Activated T-helper 2 cell treated with anti-CD3 and anti-CD28 coated beads, Interferon-gamma antibody, Interleukin-2, Interleukin-4, amounts not matched to agents 10 μg/mL and 5 μg/mL and 100 μg/mL, durations not matched to agents 14 hours and 24 hours and 36 hours (primary cell): ENCODE measurements around the gene NUMB. TPM values are rescaled to one million over a fixed set of nuclear protein-coding genes. Genes with fewer than 3 reads are reported as not detected.

ENCODE experiments used
- DNase-seq: peaks from one replicate; pipeline ENCODE4 v3.0.0; 2021; ENCODE audit warnings: low spot score
- H3K27ac Mint-ChIP-seq: one replicate; pipeline ENCODE4 v1.8.0; 2021; ENCODE audit warnings: mixed read lengths
- H3K27me3 Mint-ChIP-seq: one replicate; pipeline ENCODE4 v1.8.0; 2021; ENCODE audit warnings: low read depth, mixed read lengths
- H3K36me3 Mint-ChIP-seq: one replicate; pipeline ENCODE4 v1.8.0; 2021; ENCODE audit warnings: low read depth, mixed read lengths
- H3K4me1 Mint-ChIP-seq: one replicate; pipeline ENCODE4 v1.8.0; 2021; ENCODE audit warnings: low read depth, mixed read lengths
- H3K4me3 Mint-ChIP-seq: one replicate; pipeline ENCODE4 v1.8.0; 2021; ENCODE audit warnings: low read depth, mild to moderate bottlenecking, moderate library complexity, mixed read lengths
- H3K9me3 Mint-ChIP-seq: one replicate; pipeline ENCODE4 v1.8.0; 2021; ENCODE audit warnings: mixed read lengths
- intact Hi-C: fragments of 100-400 bp; cut with micrococcal nuclease; formaldehyde crosslinking; loops from one replicate; pipeline ENCODE4 v1.15.1; 2023
- total RNA-seq: library from RNA; stranded (reverse); gene quantifications from 2 replicates; pipeline ENCODE4 v1.2.3, GENCODE V29; 2022

NUMB gene
- total RNA-seq, 1 donor from 2014 or later = 52.4 TPM

GRCh38 chr14:73255005-73255400, 203.3 kb downstream of the NUMB start:
- no peak overlapping the region for H3K27ac Mint-ChIP-seq
- intact Hi-C loops = no loop called here
- H3K27me3 Mint-ChIP-seq = no peaks in the 10 kb centered on the region
- no peak overlapping the region for H3K4me3 Mint-ChIP-seq
- H3K36me3 Mint-ChIP-seq = no peaks in the 10 kb centered on the region
- no peak for DNase-seq
- peaks cover 4% of the 10 kb centered on the region for H3K4me1 Mint-ChIP-seq
- H3K9me3 Mint-ChIP-seq = no peaks in the 10 kb centered on the region

GRCh38 chr14:73254247-73255004, 203.9 kb downstream of the NUMB start:
- no peak overlapping the region for H3K27ac Mint-ChIP-seq
- no peaks in the 10 kb centered on the region for H3K9me3 Mint-ChIP-seq
- no peak for DNase-seq
- peaks cover 4% of the 10 kb centered on the region for H3K4me1 Mint-ChIP-seq
- no peak overlapping the region for H3K4me3 Mint-ChIP-seq
- H3K27me3 Mint-ChIP-seq = no peaks in the 10 kb centered on the region
- intact Hi-C loops = no loop called here
- H3K36me3 Mint-ChIP-seq = no peaks in the 10 kb centered on the region

- Mint-ChIP-seq H3K27me3 (no peaks in the 10 kb centered on the region), H3K4me1 (peaks cover 8% of the 10 kb centered on the region), H3K4me3 (no peak overlapping the region), H3K9me3 (no peaks in the 10 kb centered on the region), H3K36me3 (no peaks in the 10 kb centered on the region), H3K27ac (no peak overlapping the region)
- intact Hi-C loops = no loop called here
- no peak for DNase-seq
Observed at GRCh38 chr14:73253721-73254120, 204.6 kb downstream of the NUMB start.

GRCh38 chr14:73253323-73253610, 205.1 kb downstream of the NUMB start:
- Mint-ChIP-seq H3K4me3 (no peak overlapping the region), H3K36me3 (no peaks in the 10 kb centered on the region), H3K27me3 (no peaks in the 10 kb centered on the region), H3K27ac (no peak overlapping the region), H3K4me1 (peaks cover 10% of the 10 kb centered on the region), H3K9me3 (no peaks in the 10 kb centered on the region)
- no peak for DNase-seq
- intact Hi-C loops = no loop called here

GRCh38 chr14:73252491-73253322, 205.6 kb downstream of the NUMB start:
- Mint-ChIP-seq H3K4me3 (no peak overlapping the region), H3K4me1 (peaks cover 11% of the 10 kb centered on the region), H3K27ac (no peak overlapping the region), H3K36me3 (no peaks in the 10 kb centered on the region), H3K27me3 (no peaks in the 10 kb centered on the region), H3K9me3 (no peaks in the 10 kb centered on the region)
- DNase-seq = no peak
- intact Hi-C loops = no loop called here

GRCh38 chr14:73251516-73252215, 206.7 kb downstream of the NUMB start:
- H3K27ac Mint-ChIP-seq = no peak overlapping the region
- no peak for DNase-seq
- no peaks in the 10 kb centered on the region for H3K9me3 Mint-ChIP-seq
- H3K4me1 Mint-ChIP-seq = peaks cover 21% of the 10 kb centered on the region
- no peaks in the 10 kb centered on the region for H3K36me3 Mint-ChIP-seq
- intact Hi-C loops = no loop called here
- peaks cover 8% of the 10 kb centered on the region for H3K27me3 Mint-ChIP-seq
- H3K4me3 Mint-ChIP-seq = no peak overlapping the region

GRCh38 chr14:73250781-73251500, 207.4 kb downstream of the NUMB start:
- no peak overlapping the region for H3K4me3 Mint-ChIP-seq
- intact Hi-C loops = no loop called here
- no peak overlapping the region for H3K27ac Mint-ChIP-seq
- DNase-seq = no peak
- no peaks in the 10 kb centered on the region for H3K36me3 Mint-ChIP-seq
- H3K27me3 Mint-ChIP-seq = peaks cover 11% of the 10 kb centered on the region
- no peaks in the 10 kb centered on the region for H3K9me3 Mint-ChIP-seq
- peaks cover 23% of the 10 kb centered on the region for H3K4me1 Mint-ChIP-seq

GRCh38 chr14:73250317-73250713, 208.0 kb downstream of the NUMB start:
- intact Hi-C loops = no loop called here
- no peak overlapping the region for H3K4me3 Mint-ChIP-seq
- DNase-seq = no peak
- no peaks in the 10 kb centered on the region for H3K36me3 Mint-ChIP-seq
- peaks cover 23% of the 10 kb centered on the region for H3K4me1 Mint-ChIP-seq
- H3K27ac Mint-ChIP-seq = no peak overlapping the region
- peaks cover 11% of the 10 kb centered on the region for H3K27me3 Mint-ChIP-seq
- no peaks in the 10 kb centered on the region for H3K9me3 Mint-ChIP-seq

GRCh38 chr14:73249564-73250316, 208.6 kb downstream of the NUMB start:
- intact Hi-C loops = no loop called here
- peaks cover 23% of the 10 kb centered on the region for H3K4me1 Mint-ChIP-seq
- no peaks in the 10 kb centered on the region for H3K9me3 Mint-ChIP-seq
- H3K36me3 Mint-ChIP-seq = no peaks in the 10 kb centered on the region
- no peak overlapping the region for H3K4me3 Mint-ChIP-seq
- H3K27me3 Mint-ChIP-seq = peaks cover 16% of the 10 kb centered on the region
- DNase-seq = no peak
- no peak overlapping the region for H3K27ac Mint-ChIP-seq

GRCh38 chr14:73249108-73249507, 209.2 kb downstream of the NUMB start:
- Mint-ChIP-seq H3K4me3 (no peak overlapping the region), H3K36me3 (no peaks in the 10 kb centered on the region), H3K4me1 (peaks cover 23% of the 10 kb centered on the region), H3K27ac (no peak overlapping the region), H3K9me3 (no peaks in the 10 kb centered on the region), H3K27me3 (peaks cover 21% of the 10 kb centered on the region)
- DNase-seq = no peak
- intact Hi-C loops = no loop called here

- no peaks in the 10 kb centered on the region for H3K9me3 Mint-ChIP-seq
- peaks cover 28% of the 10 kb centered on the region for H3K27me3 Mint-ChIP-seq
- intact Hi-C loops = no loop called here
- H3K4me1 Mint-ChIP-seq = peaks cover 28% of the 10 kb centered on the region
- H3K4me3 Mint-ChIP-seq = no peak overlapping the region
- H3K36me3 Mint-ChIP-seq = no peaks in the 10 kb centered on the region
- H3K27ac Mint-ChIP-seq = no peak overlapping the region
- DNase-seq = no peak
Observed at GRCh38 chr14:73248108-73248868, 210.1 kb downstream of the NUMB start.
